Astrocyte of the cerebellum (primary cell): ENCODE results near the gene RPS6KA2.

Source experiments
- DNase-seq: peaks from one replicate; pipeline ENCODE4 v3.0.0-alpha.2; 2011; ENCODE audit warnings: low read depth
- H3K4me3 ChIP-seq: 2 replicates; pipeline ENCODE4 v1.5.1; 2011; ENCODE audit warnings: mild to moderate bottlenecking, low read depth, low read length, moderate library complexity
- CTCF ChIP-seq: IDR thresholded peaks from 2 replicates; pipeline ENCODE4 v1.5.1; 2012; ENCODE audit warnings: low read length, low read depth, moderate library complexity, mild to moderate bottlenecking; ENCODE audit errors: missing control alignments
- in situ Hi-C: cut with HindIII; loops from 2 replicates; pipeline ENCODE4 v1.10.0; 2017; ENCODE audit warnings: low sequenced_read_pairs

Gene RPS6KA2

GRCh38 chr6:166662690-166663089 is 35.6 kb upstream of the RPS6KA2 start:
- no peak for DNase-seq
- TF ChIP-seq CTCF: no peak
- no peak overlapping the region for H3K4me3 ChIP-seq
- in situ Hi-C loops: no loop called here

- H3K4me3 ChIP-seq: no peak overlapping the region
- in situ Hi-C loops: no loop called here
Observed at GRCh38 chr6:166661327-166662085, 34.5 kb upstream of the RPS6KA2 start.

GRCh38 chr6:166660157-166660688 is 33.2 kb upstream of the RPS6KA2 start:
- DNase-seq: no peak
- in situ Hi-C loops: no loop called here
- TF ChIP-seq CTCF: no peak

More at GRCh38 chr6:166661327-166662085, 34.5 kb upstream of the RPS6KA2 start:
- TF ChIP-seq CTCF: no peak
- DNase-seq: no peak

GRCh38 chr6:166659581-166659980 is 32.5 kb upstream of the RPS6KA2 start:
- no peak for TF ChIP-seq CTCF
- no peak overlapping the region for H3K4me3 ChIP-seq
- in situ Hi-C loops: no loop called here
- DNase-seq: no peak

More at GRCh38 chr6:166660157-166660688, 33.2 kb upstream of the RPS6KA2 start:
- no peak overlapping the region for H3K4me3 ChIP-seq

GRCh38 chr6:166658792-166659150 is 31.7 kb upstream of the RPS6KA2 start:
- no peak for TF ChIP-seq CTCF
- in situ Hi-C loops: no loop called here
- no peak overlapping the region for H3K4me3 ChIP-seq
- no peak for DNase-seq

GRCh38 chr6:166658115-166658791 is 31.2 kb upstream of the RPS6KA2 start:
- H3K4me3 ChIP-seq: no peak overlapping the region
- DNase-seq: no peak
- in situ Hi-C loops: no loop called here
- no peak for TF ChIP-seq CTCF
